Effector memory CD8-positive, alpha-beta T cell (primary cell): ENCODE results near the gene SOX5.
"Not testable (repeated sequence)": the region's sequence is repeated elsewhere in the genome, so short reads cannot be mapped to it uniquely, and the experiment has no call there.

Experiments used
- ATAC-seq: fragments of 150-1000 bp; cut with Tn5 transposase; replicated peaks from 2 replicates; pipeline ENCODE4 v1.10.0; 2021; ENCODE audit warnings: mild to moderate bottlenecking, moderate library complexity
- DNase-seq, 3 experiments: peaks; one replicate each; pipeline ENCODE4 v3.0.0; 2021
- H3K27ac Mint-ChIP-seq, 2 donors: one replicate each; pipeline ENCODE4 v1.8.0; 2022; ENCODE audit warnings: mild to moderate bottlenecking in 2 of 2, mixed read lengths in 2 of 2, moderate library complexity in 2 of 2
- H3K27me3 Mint-ChIP-seq, 2 donors: one replicate each; pipeline ENCODE4 v1.8.0; 2022; ENCODE audit warnings: mixed read lengths in 2 of 2
- H3K36me3 Mint-ChIP-seq: one replicate; pipeline ENCODE4 v1.8.0; 2022; ENCODE audit warnings: mild to moderate bottlenecking, moderate library complexity, mixed read lengths; ENCODE audit not compliant: insufficient read depth
- H3K4me1 Mint-ChIP-seq, 2 donors: one replicate each; pipeline ENCODE4 v1.8.0; 2022; ENCODE audit warnings: low read depth in 2 of 2, mixed read lengths in 2 of 2
- H3K4me3 Mint-ChIP-seq, 2 donors: one replicate each; pipeline ENCODE4 v1.8.0; 2022; ENCODE audit warnings: mild to moderate bottlenecking in 2 of 2, mixed read lengths in 2 of 2, moderate library complexity in 2 of 2
- H3K9me3 Mint-ChIP-seq, 2 donors: one replicate each; pipeline ENCODE4 v1.8.0; 2022; ENCODE audit warnings: mixed read lengths in 2 of 2

SOX5 gene

GRCh38 chr12:23851602-23852001 lies 97.9 kb downstream of the SOX5 start:
- DNase-seq (no peak), ATAC-seq (no peak)
- H3K27ac Mint-ChIP-seq: no peak overlapping the region
- H3K4me1 Mint-ChIP-seq: no peaks in the 10 kb centered on the region
- no peaks in the 10 kb centered on the region for H3K9me3 Mint-ChIP-seq
- no peaks in the 10 kb centered on the region for H3K27me3 Mint-ChIP-seq
- H3K4me3 Mint-ChIP-seq: no peak overlapping the region
- no peaks in the 10 kb centered on the region for H3K36me3 Mint-ChIP-seq

GRCh38 chr12:23847857-23848256 lies 101.6 kb downstream of the SOX5 start:
- ATAC-seq: no peak
- no peaks in the 10 kb centered on the region for H3K4me1 Mint-ChIP-seq
- no peak for DNase-seq
- no peaks in the 10 kb centered on the region for H3K36me3 Mint-ChIP-seq
- H3K27ac Mint-ChIP-seq: no peak overlapping the region
- no peaks in the 10 kb centered on the region for H3K27me3 Mint-ChIP-seq
- H3K9me3 Mint-ChIP-seq: no peaks in the 10 kb centered on the region
- no peak overlapping the region for H3K4me3 Mint-ChIP-seq

- Mint-ChIP-seq H3K4me1 (no peaks in the 10 kb centered on the region), H3K9me3 (no peaks in the 10 kb centered on the region), H3K27ac (no peak overlapping the region), H3K36me3 (no peaks in the 10 kb centered on the region), H3K27me3 (no peaks in the 10 kb centered on the region), H3K4me3 (no peak overlapping the region)
- ATAC-seq: no peak
- no peak for DNase-seq
Observed at GRCh38 chr12:23843958-23844357, 105.5 kb downstream of the SOX5 start.

GRCh38 chr12:23834076-23834475 lies 115.4 kb downstream of the SOX5 start:
- no peaks in the 10 kb centered on the region for H3K4me1 Mint-ChIP-seq
- no peaks in the 10 kb centered on the region for H3K36me3 Mint-ChIP-seq
- ATAC-seq: no peak
- H3K4me3 Mint-ChIP-seq: no peak overlapping the region
- no peak for DNase-seq
- no peaks in the 10 kb centered on the region for H3K27me3 Mint-ChIP-seq
- peaks cover 0 to 2% of the 10 kb centered on the region in 2 donors for H3K9me3 Mint-ChIP-seq
- no peak overlapping the region for H3K27ac Mint-ChIP-seq

GRCh38 chr12:23831739-23832138 lies 117.7 kb downstream of the SOX5 start:
- H3K4me3 Mint-ChIP-seq: no peak overlapping the region
- H3K27me3 Mint-ChIP-seq: no peaks in the 10 kb centered on the region
- no peaks in the 10 kb centered on the region for H3K36me3 Mint-ChIP-seq
- peaks cover 0 to 2% of the 10 kb centered on the region in 2 donors for H3K9me3 Mint-ChIP-seq
- H3K4me1 Mint-ChIP-seq: no peaks in the 10 kb centered on the region
- no peak overlapping the region for H3K27ac Mint-ChIP-seq
- ATAC-seq (no peak), DNase-seq (no peak)

GRCh38 chr12:23830210-23830609 lies 119.3 kb downstream of the SOX5 start:
- no peak overlapping the region for H3K27ac Mint-ChIP-seq
- no peak overlapping the region for H3K4me3 Mint-ChIP-seq
- no peaks in the 10 kb centered on the region for H3K27me3 Mint-ChIP-seq
- H3K36me3 Mint-ChIP-seq: no peaks in the 10 kb centered on the region
- H3K4me1 Mint-ChIP-seq: no peaks in the 10 kb centered on the region
- H3K9me3 Mint-ChIP-seq: peaks cover 0 to 2% of the 10 kb centered on the region in 2 donors
- DNase-seq (no peak), ATAC-seq (no peak)

GRCh38 chr12:23827353-23827752 lies 122.1 kb downstream of the SOX5 start:
- no peak for ATAC-seq
- no peak for DNase-seq
- H3K27ac Mint-ChIP-seq: no peak overlapping the region
- peaks cover 8 to 9% of the 10 kb centered on the region in 2 donors for H3K9me3 Mint-ChIP-seq
- H3K27me3 Mint-ChIP-seq: no peaks in the 10 kb centered on the region
- no peaks in the 10 kb centered on the region for H3K4me1 Mint-ChIP-seq
- no peak overlapping the region for H3K4me3 Mint-ChIP-seq
- no peaks in the 10 kb centered on the region for H3K36me3 Mint-ChIP-seq

- ATAC-seq, H3K4me3 Mint-ChIP-seq, H3K9me3 Mint-ChIP-seq, H3K27ac Mint-ChIP-seq, H3K36me3 Mint-ChIP-seq, H3K27me3 Mint-ChIP-seq, H3K4me1 Mint-ChIP-seq, DNase-seq: not testable (repeated sequence)
Observed at GRCh38 chr12:23825124-23825523, 124.3 kb downstream of the SOX5 start.

GRCh38 chr12:23824358-23824757 lies 125.1 kb downstream of the SOX5 start:
- no peak for ATAC-seq
- no peaks in the 10 kb centered on the region for H3K27me3 Mint-ChIP-seq
- H3K27ac Mint-ChIP-seq: no peak overlapping the region
- peaks cover 8 to 9% of the 10 kb centered on the region in 2 donors for H3K9me3 Mint-ChIP-seq
- H3K4me1 Mint-ChIP-seq: no peaks in the 10 kb centered on the region
- H3K4me3 Mint-ChIP-seq: no peak overlapping the region
- no peak for DNase-seq
- no peaks in the 10 kb centered on the region for H3K36me3 Mint-ChIP-seq

- DNase-seq, H3K27me3 Mint-ChIP-seq, H3K27ac Mint-ChIP-seq, H3K36me3 Mint-ChIP-seq, H3K4me1 Mint-ChIP-seq, H3K4me3 Mint-ChIP-seq, H3K9me3 Mint-ChIP-seq, ATAC-seq: not testable (repeated sequence)
Observed at GRCh38 chr12:23822883-23823282, 126.6 kb downstream of the SOX5 start.

- H3K27ac Mint-ChIP-seq: no peak overlapping the region
Observed at GRCh38 chr12:23817345-23817744, 132.1 kb downstream of the SOX5 start.

GRCh38 chr12:23816394-23816851 lies 133.0 kb downstream of the SOX5 start:
- Mint-ChIP-seq H3K9me3 (peaks cover 0 to 4% of the 10 kb centered on the region in 2 donors), H3K4me1 (no peaks in the 10 kb centered on the region), H3K27me3 (no peaks in the 10 kb centered on the region), H3K36me3 (no peaks in the 10 kb centered on the region), H3K4me3 (no peak overlapping the region), H3K27ac (no peak overlapping the region)
- DNase-seq (no peak), ATAC-seq (no peak)

More at GRCh38 chr12:23817345-23817744, 132.1 kb downstream of the SOX5 start:
- no peak for ATAC-seq
- no peak for DNase-seq
- H3K4me3 Mint-ChIP-seq: no peak overlapping the region
- no peaks in the 10 kb centered on the region for H3K27me3 Mint-ChIP-seq
- H3K36me3 Mint-ChIP-seq: no peaks in the 10 kb centered on the region
- peaks cover 0 to 4% of the 10 kb centered on the region in 2 donors for H3K9me3 Mint-ChIP-seq
- no peaks in the 10 kb centered on the region for H3K4me1 Mint-ChIP-seq

GRCh38 chr12:23815810-23816209 lies 133.7 kb downstream of the SOX5 start:
- no peaks in the 10 kb centered on the region for H3K4me1 Mint-ChIP-seq
- H3K36me3 Mint-ChIP-seq: no peaks in the 10 kb centered on the region
- ATAC-seq (no peak), DNase-seq (no peak)
- no peak overlapping the region for H3K27ac Mint-ChIP-seq
- H3K9me3 Mint-ChIP-seq: peaks cover 0 to 3% of the 10 kb centered on the region in 2 donors
- no peak overlapping the region for H3K4me3 Mint-ChIP-seq
- H3K27me3 Mint-ChIP-seq: no peaks in the 10 kb centered on the region

- peaks cover 0 to 3% of the 10 kb centered on the region in 2 donors for H3K9me3 Mint-ChIP-seq
- no peak overlapping the region for H3K4me3 Mint-ChIP-seq
- ATAC-seq (no peak), DNase-seq (no peak)
- H3K4me1 Mint-ChIP-seq: no peaks in the 10 kb centered on the region
- no peaks in the 10 kb centered on the region for H3K36me3 Mint-ChIP-seq
- H3K27ac Mint-ChIP-seq: no peak overlapping the region
- H3K27me3 Mint-ChIP-seq: no peaks in the 10 kb centered on the region
Observed at GRCh38 chr12:23813206-23813605, 136.3 kb downstream of the SOX5 start.

GRCh38 chr12:23810329-23810902 lies 139.1 kb downstream of the SOX5 start:
- Mint-ChIP-seq H3K9me3 (no peaks in the 10 kb centered on the region), H3K36me3 (no peaks in the 10 kb centered on the region), H3K4me1 (no peaks in the 10 kb centered on the region), H3K27ac (no peak overlapping the region), H3K4me3 (no peak overlapping the region), H3K27me3 (no peaks in the 10 kb centered on the region)
- DNase-seq (no peak), ATAC-seq (no peak)
